Nephron (organoid): Measurements from ENCODE around the gene GNL3.

Source experiments
- H3K27ac Mint-ChIP-seq, 3 experiments: 2 replicates each; pipeline ENCODE4 v1.8.0; 2020; ENCODE audit warnings: mixed read lengths in 3 of 3, mild to moderate bottlenecking in 2 of 3, moderate library complexity in 1 of 3
- H3K27me3 Mint-ChIP-seq: 2 replicates; pipeline ENCODE4 v1.8.0; 2021; ENCODE audit warnings: low read depth, mild to moderate bottlenecking, moderate library complexity, mixed read lengths
- H3K36me3 Mint-ChIP-seq: 2 replicates; pipeline ENCODE4 v1.8.0; 2020; ENCODE audit warnings: low read depth, mixed read lengths
- H3K4me1 Mint-ChIP-seq: 2 replicates; pipeline ENCODE4 v1.8.0; 2020; ENCODE audit warnings: mixed read lengths
- H3K4me3 Mint-ChIP-seq, 3 experiments: 2 replicates each; pipeline ENCODE4 v1.8.0; 2020; ENCODE audit warnings: mild to moderate bottlenecking in 3 of 3, mixed read lengths in 3 of 3, moderate library complexity in 2 of 3
- H3K9me3 Mint-ChIP-seq: 2 replicates; pipeline ENCODE4 v1.8.0; 2020; ENCODE audit warnings: mixed read lengths
- TF ChIP-seq, protein P1 (sequence below), 3 experiments: fragments of 200-600 bp; sonication (generic); IDR thresholded peaks; one replicate each; pipeline ENCODE4 v1.5.0; 2021; ENCODE audit warnings: antibody characterized with exemption in 3 of 3; ENCODE audit not compliant: unreplicated experiment in 3 of 3

The GNL3 gene

DNA sequence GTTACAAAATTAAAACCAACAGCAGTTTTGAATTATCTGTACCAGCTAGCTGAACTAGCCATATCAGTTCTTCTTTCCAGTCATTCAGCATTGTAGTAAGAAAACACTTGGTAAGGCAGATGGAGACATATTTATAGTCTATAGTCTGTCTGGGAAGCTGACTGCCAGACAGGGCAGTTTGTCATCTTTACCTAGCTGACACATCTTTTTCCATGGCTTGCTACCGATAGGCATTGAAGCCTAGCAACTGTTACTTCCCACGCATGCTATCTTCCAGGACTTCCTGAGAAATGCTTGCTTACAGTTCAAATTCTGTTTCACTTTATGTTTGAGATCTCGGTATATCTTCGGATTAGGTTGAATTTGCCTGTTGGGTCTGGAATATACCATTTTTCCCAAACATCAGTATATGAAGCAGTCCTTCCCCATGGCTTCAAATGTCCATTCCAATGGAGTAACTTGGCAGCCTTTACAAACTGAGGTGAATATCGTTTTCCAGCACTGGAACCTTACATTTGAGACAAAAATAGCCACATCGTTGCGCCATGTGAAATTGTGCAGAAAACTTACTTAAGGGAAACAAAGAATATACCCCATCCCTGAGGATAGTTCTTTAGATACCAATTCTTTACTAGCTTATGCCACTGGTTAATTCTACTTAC, 8.8 kb downstream of the GNL3 start:
- H3K4me3 Mint-ChIP-seq = no peak overlapping the region
- TF ChIP-seq, protein P1, sequence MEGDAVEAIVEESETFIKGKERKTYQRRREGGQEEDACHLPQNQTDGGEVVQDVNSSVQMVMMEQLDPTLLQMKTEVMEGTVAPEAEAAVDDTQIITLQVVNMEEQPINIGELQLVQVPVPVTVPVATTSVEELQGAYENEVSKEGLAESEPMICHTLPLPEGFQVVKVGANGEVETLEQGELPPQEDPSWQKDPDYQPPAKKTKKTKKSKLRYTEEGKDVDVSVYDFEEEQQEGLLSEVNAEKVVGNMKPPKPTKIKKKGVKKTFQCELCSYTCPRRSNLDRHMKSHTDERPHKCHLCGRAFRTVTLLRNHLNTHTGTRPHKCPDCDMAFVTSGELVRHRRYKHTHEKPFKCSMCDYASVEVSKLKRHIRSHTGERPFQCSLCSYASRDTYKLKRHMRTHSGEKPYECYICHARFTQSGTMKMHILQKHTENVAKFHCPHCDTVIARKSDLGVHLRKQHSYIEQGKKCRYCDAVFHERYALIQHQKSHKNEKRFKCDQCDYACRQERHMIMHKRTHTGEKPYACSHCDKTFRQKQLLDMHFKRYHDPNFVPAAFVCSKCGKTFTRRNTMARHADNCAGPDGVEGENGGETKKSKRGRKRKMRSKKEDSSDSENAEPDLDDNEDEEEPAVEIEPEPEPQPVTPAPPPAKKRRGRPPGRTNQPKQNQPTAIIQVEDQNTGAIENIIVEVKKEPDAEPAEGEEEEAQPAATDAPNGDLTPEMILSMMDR (IDR thresholded peaks at IDR 0.05; ENCODE audit: unreplicated experiment in 3 of 3) = no peak
- H3K36me3 Mint-ChIP-seq = peaks cover 67% of the 10 kb centered on the region
- peaks cover 2% of the 10 kb centered on the region for H3K4me1 Mint-ChIP-seq
- no peaks in the 10 kb centered on the region for H3K9me3 Mint-ChIP-seq
- no peaks in the 10 kb centered on the region for H3K27me3 Mint-ChIP-seq
- H3K27ac Mint-ChIP-seq = no peak overlapping the region

DNA sequence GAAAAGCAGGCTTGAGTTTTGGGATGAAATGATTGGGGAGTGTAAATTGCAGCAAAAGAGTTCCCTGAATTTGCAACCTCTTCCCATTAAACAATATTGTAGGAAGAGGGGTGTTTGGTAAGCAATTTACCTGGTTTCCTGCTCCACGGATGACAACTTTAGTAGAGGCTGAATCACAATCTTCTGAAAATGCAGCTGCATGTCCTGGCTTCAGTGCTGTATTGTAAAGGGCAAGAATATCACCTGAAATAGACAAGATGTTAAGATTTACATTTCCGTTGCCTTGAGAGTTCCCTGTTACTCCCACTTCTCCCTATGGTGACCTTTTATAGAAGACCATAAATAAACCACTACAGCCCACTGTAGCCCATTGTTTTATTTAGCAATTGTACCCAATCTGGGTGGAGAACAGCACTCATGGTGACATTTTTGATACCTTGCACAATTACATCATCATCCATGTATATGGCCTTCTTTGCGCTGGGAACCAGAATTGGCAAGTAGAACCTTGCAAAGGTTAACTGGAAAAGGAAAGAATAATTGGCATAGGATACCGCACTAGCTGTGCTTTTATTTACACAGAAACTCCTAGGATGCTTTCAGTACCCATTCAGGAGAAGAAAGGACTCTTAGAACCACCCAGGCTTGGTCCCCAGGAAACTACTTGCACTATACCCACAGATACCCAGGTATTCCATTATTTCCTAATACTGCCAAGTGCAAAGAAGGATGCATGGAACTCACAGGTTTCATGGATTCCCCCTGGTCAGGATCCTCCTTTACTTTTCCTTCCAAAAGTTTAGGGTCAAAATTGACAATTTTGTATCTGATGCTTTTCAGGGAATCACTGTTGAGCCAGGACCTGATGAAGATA, 10.2 kb downstream of the GNL3 start:
- H3K9me3 Mint-ChIP-seq = no peaks in the 10 kb centered on the region
- no peak overlapping the region for H3K4me3 Mint-ChIP-seq
- TF ChIP-seq, protein P1 (IDR thresholded peaks at IDR 0.05; ENCODE audit: unreplicated experiment in 3 of 3) = no peak
- H3K36me3 Mint-ChIP-seq = peaks cover 57% of the 10 kb centered on the region
- H3K27ac Mint-ChIP-seq = no peak overlapping the region
- no peaks in the 10 kb centered on the region for H3K27me3 Mint-ChIP-seq
- peaks cover 6% of the 10 kb centered on the region for H3K4me1 Mint-ChIP-seq

DNA sequence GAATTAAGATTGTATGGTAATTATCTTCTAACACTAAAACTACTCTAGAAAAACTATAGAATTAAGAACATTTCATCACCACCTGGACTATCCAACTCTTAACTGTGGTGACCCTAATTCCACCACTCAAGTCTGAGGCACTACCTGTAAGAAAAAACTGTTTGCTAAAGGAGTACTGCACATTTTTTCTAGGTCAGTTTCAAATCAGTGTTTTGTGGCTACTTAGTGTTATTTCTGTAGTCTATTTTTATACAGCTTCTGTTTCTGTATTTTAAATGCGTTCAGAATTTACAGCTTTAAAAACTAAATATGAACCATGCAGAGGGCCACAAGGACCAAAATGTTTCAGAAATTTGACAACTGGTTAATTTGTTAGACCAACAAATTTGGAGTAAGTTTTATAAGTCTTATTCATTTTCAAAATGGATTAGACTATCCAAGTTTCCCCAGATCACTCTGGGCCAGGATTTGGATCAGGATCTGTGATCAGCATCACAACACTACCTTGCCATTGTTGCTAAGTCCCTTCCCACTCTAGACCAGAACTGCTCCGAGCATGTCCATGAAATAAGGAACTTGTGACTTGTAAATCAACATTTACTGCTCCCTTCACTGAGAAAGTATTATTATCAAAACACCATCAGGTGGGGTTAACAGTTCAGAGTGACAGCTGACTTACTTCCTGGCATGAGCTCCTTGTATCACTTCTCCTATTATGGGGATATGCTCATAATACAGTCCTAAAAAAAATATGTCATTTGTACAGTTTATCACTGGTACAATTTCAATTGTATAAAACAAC, 11.2 kb downstream of the GNL3 start:
- Mint-ChIP-seq H3K4me3 (no peak overlapping the region), H3K4me1 (peaks cover 6% of the 10 kb centered on the region), H3K36me3 (peaks cover 52% of the 10 kb centered on the region), H3K27me3 (no peaks in the 10 kb centered on the region), H3K9me3 (no peaks in the 10 kb centered on the region), H3K27ac (no peak overlapping the region)
- TF ChIP-seq, protein P1 (IDR thresholded peaks at IDR 0.05; ENCODE audit: unreplicated experiment in 3 of 3) = no peak

DNA sequence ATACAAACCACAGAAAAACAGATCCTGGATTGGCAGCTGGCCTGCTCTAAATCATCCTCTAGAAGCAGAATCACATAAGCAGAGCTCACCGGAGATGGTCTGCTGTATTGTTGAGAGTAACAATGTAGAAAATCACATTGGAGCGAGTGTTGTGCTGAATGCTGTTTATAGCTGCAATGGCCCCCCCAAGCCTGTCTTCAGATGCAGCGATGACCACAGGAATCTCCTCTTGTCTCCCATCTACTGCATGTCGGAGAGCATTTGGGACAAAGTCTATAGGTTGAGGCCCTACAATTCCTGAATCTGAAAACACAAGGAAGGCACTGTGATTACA, 11.8 kb downstream of the GNL3 start:
- H3K36me3 Mint-ChIP-seq = peaks cover 50% of the 10 kb centered on the region
- H3K27ac Mint-ChIP-seq = no peak overlapping the region
- TF ChIP-seq, protein P1 (IDR thresholded peaks at IDR 0.05; ENCODE audit: unreplicated experiment in 3 of 3) = no peak
- H3K4me3 Mint-ChIP-seq = no peak overlapping the region
- H3K27me3 Mint-ChIP-seq = no peaks in the 10 kb centered on the region
- H3K4me1 Mint-ChIP-seq = peaks cover 6% of the 10 kb centered on the region
- H3K9me3 Mint-ChIP-seq = no peaks in the 10 kb centered on the region

DNA sequence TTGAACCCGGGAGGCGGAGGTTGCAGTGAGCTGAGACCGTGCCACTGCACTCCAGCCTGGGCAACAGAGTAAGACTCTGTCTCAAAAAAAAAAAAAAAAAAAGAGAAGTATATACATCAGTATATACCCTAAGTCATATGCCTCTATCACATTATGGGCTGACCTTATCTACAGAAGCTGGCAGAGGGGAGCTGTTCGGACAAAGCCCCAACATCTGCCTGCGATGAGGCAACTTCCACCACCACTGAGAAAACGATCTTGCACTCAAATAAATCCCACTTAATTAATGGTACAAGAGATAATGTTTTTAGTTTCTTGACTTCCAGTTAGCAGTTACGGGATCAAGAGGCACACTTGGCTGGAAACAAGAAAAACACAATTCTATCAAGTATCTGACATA, 17.5 kb downstream of the GNL3 start:
- Mint-ChIP-seq H3K9me3 (no peaks in the 10 kb centered on the region), H3K27me3 (no peaks in the 10 kb centered on the region), H3K4me1 (peaks cover 31% of the 10 kb centered on the region), H3K36me3 (peaks cover 10% of the 10 kb centered on the region), H3K4me3 (peak overlapping the region; percentile 96 to 99 (median 98)), H3K27ac (peak overlapping the region; percentile 96 to 97 (median 96))
- TF ChIP-seq, protein P1 (IDR thresholded peaks at IDR 0.05; ENCODE audit: unreplicated experiment in 3 of 3) = no peak
